Chondrocyte (in vitro differentiated cells): ENCODE measurements around the gene KRTAP20-4. TPM values are rescaled to one million over a fixed set of nuclear protein-coding genes. Genes with fewer than 3 reads are reported as not detected.

ENCODE experiments used
- DNase-seq: peaks from one replicate; pipeline ENCODE4 v3.0.0; 2021; ENCODE audit warnings: mixed read lengths, low spot score
- H3K27ac Mint-ChIP-seq: one replicate; pipeline ENCODE4 v1.8.0; 2021; ENCODE audit warnings: mild to moderate bottlenecking, moderate library complexity, mixed read lengths; ENCODE audit not compliant: unreplicated experiment
- H3K27me3 Mint-ChIP-seq: 2 replicates; pipeline ENCODE4 v1.8.0; 2021; ENCODE audit warnings: low read depth, mixed read lengths
- H3K36me3 Mint-ChIP-seq: 2 replicates; pipeline ENCODE4 v1.8.0; 2021; ENCODE audit warnings: low read depth, mixed read lengths
- H3K4me1 Mint-ChIP-seq: 2 replicates; pipeline ENCODE4 v1.8.0; 2021; ENCODE audit warnings: low read depth, mild to moderate bottlenecking, mixed read lengths
- H3K4me3 Mint-ChIP-seq: one replicate; pipeline ENCODE4 v1.8.0; 2021; ENCODE audit warnings: mild to moderate bottlenecking, moderate library complexity, mixed read lengths; ENCODE audit not compliant: unreplicated experiment
- H3K9me3 Mint-ChIP-seq: 2 replicates; pipeline ENCODE4 v1.8.0; 2021; ENCODE audit warnings: low read depth, mixed read lengths
- total RNA-seq: library from RNA; stranded (reverse); gene quantifications from 3 replicates; pipeline ENCODE4 v1.2.1, GENCODE V29; 2021
- TF ChIP-seq, protein P1 (sequence below): fragments of 200-600 bp; sonication (generic); IDR thresholded peaks from 2 replicates; pipeline ENCODE4 v1.5.0; 2021; ENCODE audit warnings: antibody characterized with exemption, mild to moderate bottlenecking, moderate library complexity

KRTAP20-4 gene
- total RNA-seq, 1 donor from 2014 or later: not detected

GRCh38 chr21:30612132-30612531 lies 8.3 kb upstream of the KRTAP20-4 start:
- TF ChIP-seq, protein P1, sequence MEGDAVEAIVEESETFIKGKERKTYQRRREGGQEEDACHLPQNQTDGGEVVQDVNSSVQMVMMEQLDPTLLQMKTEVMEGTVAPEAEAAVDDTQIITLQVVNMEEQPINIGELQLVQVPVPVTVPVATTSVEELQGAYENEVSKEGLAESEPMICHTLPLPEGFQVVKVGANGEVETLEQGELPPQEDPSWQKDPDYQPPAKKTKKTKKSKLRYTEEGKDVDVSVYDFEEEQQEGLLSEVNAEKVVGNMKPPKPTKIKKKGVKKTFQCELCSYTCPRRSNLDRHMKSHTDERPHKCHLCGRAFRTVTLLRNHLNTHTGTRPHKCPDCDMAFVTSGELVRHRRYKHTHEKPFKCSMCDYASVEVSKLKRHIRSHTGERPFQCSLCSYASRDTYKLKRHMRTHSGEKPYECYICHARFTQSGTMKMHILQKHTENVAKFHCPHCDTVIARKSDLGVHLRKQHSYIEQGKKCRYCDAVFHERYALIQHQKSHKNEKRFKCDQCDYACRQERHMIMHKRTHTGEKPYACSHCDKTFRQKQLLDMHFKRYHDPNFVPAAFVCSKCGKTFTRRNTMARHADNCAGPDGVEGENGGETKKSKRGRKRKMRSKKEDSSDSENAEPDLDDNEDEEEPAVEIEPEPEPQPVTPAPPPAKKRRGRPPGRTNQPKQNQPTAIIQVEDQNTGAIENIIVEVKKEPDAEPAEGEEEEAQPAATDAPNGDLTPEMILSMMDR: no peak
- H3K36me3 Mint-ChIP-seq: no peaks in the 10 kb centered on the region
- no peak for DNase-seq
- H3K27ac Mint-ChIP-seq: no peak overlapping the region
- H3K4me3 Mint-ChIP-seq: no peak overlapping the region
- H3K9me3 Mint-ChIP-seq: peaks cover 23% of the 10 kb centered on the region
- no peaks in the 10 kb centered on the region for H3K27me3 Mint-ChIP-seq
- peaks cover 3% of the 10 kb centered on the region for H3K4me1 Mint-ChIP-seq

- peaks cover 15% of the 10 kb centered on the region for H3K9me3 Mint-ChIP-seq
- DNase-seq: no peak
- TF ChIP-seq, protein P1: no peak
- no peaks in the 10 kb centered on the region for H3K36me3 Mint-ChIP-seq
- peaks cover 3% of the 10 kb centered on the region for H3K4me1 Mint-ChIP-seq
- H3K4me3 Mint-ChIP-seq: no peak within 1 kb of the TSS
- no peaks in the 10 kb centered on the region for H3K27me3 Mint-ChIP-seq
- no peak within 1 kb of the TSS for H3K27ac Mint-ChIP-seq
Measured at GRCh38 chr21:30613836-30614235, 6.6 kb upstream of the KRTAP20-4 start, which contains the start of gene KRTAP6-1. Gene KRTAP6-1 (minus strand): TSS chr21:30613930. CDS start chr21:30613904, 26 bp downstream.

DNA sequence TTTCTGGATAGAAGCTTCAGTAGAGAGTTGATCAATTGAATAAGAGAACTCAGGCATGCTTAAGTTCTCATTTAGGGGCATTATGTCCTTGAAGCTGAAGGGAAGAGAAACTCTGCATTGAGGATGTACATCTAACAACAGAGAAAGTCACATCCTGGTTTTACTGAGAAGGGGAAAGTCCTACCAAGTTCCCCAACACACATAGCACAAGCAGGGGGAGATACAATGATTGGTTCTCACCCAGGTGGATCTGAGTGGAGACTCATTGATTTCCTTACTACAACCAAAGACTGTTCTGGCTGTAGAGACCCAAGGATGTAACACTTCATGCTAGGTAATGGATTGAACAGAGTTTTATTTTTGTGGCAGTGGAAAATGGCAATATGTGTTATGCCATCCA lies 5.2 kb upstream of the KRTAP20-4 start:
- peaks cover 3% of the 10 kb centered on the region for H3K4me1 Mint-ChIP-seq
- no peak overlapping the region for H3K27ac Mint-ChIP-seq
- DNase-seq: no peak
- TF ChIP-seq, protein P1: no peak
- H3K4me3 Mint-ChIP-seq: no peak overlapping the region
- no peaks in the 10 kb centered on the region for H3K36me3 Mint-ChIP-seq
- peaks cover 15% of the 10 kb centered on the region for H3K9me3 Mint-ChIP-seq
- no peaks in the 10 kb centered on the region for H3K27me3 Mint-ChIP-seq

GRCh38 chr21:30616125-30616524 lies 4.3 kb upstream of the KRTAP20-4 start, which contains the start of gene KRTAP20-1:
Gene KRTAP20-1 (plus strand): TSS chr21:30616425. CDS start chr21:30616455, 30 bp downstream.
- peaks cover 12% of the 10 kb centered on the region for H3K9me3 Mint-ChIP-seq
- H3K36me3 Mint-ChIP-seq: no peaks in the 10 kb centered on the region
- peaks cover 3% of the 10 kb centered on the region for H3K4me1 Mint-ChIP-seq
- H3K27me3 Mint-ChIP-seq: no peaks in the 10 kb centered on the region
- H3K4me3 Mint-ChIP-seq: no peak within 1 kb of the TSS
- DNase-seq: no peak
- TF ChIP-seq, protein P1: no peak
- no peak within 1 kb of the TSS for H3K27ac Mint-ChIP-seq

DNA sequence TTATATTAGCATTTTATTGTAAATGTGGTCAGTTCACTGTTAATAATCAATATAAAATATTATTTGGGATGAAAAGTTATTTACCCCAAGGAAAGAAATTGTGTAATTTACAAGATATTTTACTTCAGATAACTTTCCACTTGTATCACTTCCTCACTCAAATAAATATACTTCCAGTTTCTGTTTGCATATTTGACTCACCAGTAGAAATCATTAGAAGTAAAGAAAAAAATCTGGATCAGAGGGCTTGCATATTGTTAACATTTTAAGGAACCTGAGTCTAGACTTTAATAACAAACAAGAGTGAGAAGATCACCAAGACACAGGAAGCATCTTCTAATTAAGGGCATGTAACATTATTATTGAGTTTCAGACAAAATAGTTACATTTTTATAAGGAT lies 347 bp upstream of the KRTAP20-4 start:
- no peaks in the 10 kb centered on the region for H3K4me1 Mint-ChIP-seq
- no peak for DNase-seq
- no peaks in the 10 kb centered on the region for H3K36me3 Mint-ChIP-seq
- no peak overlapping the region for H3K27ac Mint-ChIP-seq
- no peak overlapping the region for H3K4me3 Mint-ChIP-seq
- H3K27me3 Mint-ChIP-seq: no peaks in the 10 kb centered on the region
- TF ChIP-seq, protein P1: no peak
- H3K9me3 Mint-ChIP-seq: peaks cover 19% of the 10 kb centered on the region
